ENCODE results near the gene BTBD10. TPM values are rescaled to one million over a fixed set of nuclear protein-coding genes. Genes with fewer than 3 reads are reported as not detected.
"Not testable (repeated sequence)": the region's sequence is repeated elsewhere in the genome, so short reads cannot be mapped to it uniquely, and the experiment has no call there.

Gene BTBD10
- total RNA-seq, 4 donors from 2014 or later = 26.9 to 36.6 (median 35.3) TPM

DNA sequence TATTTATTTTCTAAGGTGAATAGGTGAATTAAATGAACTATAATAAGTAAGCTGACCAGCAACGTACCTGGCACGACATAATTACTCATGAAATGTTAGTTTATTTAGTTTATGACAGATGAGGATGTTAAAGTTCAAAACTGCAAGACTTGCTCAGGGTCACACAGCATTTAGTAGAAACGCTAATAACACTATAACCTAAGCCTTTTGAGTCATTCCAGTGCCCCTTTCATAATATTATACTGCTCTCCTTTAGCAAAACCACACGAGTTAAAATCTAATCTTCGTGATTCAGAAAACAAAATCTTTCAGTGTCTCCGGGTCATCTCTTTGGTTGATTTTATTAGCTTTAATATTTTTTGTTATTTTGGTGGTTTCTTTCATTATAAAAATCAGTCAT lies 39.6 kb downstream of the BTBD10 start:
- no peak for DNase-seq
- Histone ChIP-seq H3K36me3 (no peaks in the 10 kb centered on the region), H3K9me3 (no peaks in the 10 kb centered on the region), H3K4me1 (no peaks in the 10 kb centered on the region), H3K27ac (no peak overlapping the region), H3K27me3 (no peaks in the 10 kb centered on the region), H3K4me3 (replicated peaks in 1 of 3) (no peak overlapping the region)
- WGBS, 2 donors = 93% methylated on average over 6 of the region's 6 CpGs
- TF ChIP-seq CTCF (IDR thresholded peaks at IDR 0.05) = no peak
- TF ChIP-seq POLR2A (IDR thresholded peaks at IDR 0.05) = no peak
- intact Hi-C loops (cut with DNase I) = no loop called here

DNA sequence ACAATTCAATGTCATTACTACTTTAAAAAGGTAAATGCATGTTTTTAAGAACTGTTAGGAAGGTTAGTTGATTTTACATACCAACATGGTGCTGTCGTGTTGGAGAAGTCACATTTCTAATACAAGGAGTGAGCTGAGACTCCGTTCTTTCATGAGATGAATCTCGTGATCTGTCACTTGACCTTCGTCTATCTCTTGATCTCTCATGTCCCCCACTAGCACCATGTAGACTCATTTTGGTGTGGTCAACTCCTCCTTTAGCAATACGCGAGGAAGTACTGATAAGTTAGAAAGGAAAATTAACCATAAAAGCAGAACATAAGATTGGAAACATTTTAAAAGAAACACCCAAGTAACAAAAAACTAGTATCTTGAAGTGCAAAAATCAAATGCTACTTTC lies 41.5 kb downstream of the BTBD10 start:
- TF ChIP-seq CTCF (IDR thresholded peaks at IDR 0.05) = no peak
- no peak for TF ChIP-seq POLR2A (IDR thresholded peaks at IDR 0.05)
- H3K27ac ChIP-seq = no peak overlapping the region
- whole genome bisulfite sequencing, 2 donors = 96 to 98% methylated on average over 6 of the region's 6 CpGs
- peaks cover 0 to 2% of the 10 kb centered on the region in 2 donors for H3K36me3 ChIP-seq
- no peaks in the 10 kb centered on the region for H3K9me3 ChIP-seq
- intact Hi-C loops (cut with DNase I) = no loop called here
- no peak for DNase-seq
- no peaks in the 10 kb centered on the region for H3K4me1 ChIP-seq
- H3K27me3 ChIP-seq = no peaks in the 10 kb centered on the region
- no peak overlapping the region for H3K4me3 ChIP-seq (replicated peaks in 1 of 3)

DNA sequence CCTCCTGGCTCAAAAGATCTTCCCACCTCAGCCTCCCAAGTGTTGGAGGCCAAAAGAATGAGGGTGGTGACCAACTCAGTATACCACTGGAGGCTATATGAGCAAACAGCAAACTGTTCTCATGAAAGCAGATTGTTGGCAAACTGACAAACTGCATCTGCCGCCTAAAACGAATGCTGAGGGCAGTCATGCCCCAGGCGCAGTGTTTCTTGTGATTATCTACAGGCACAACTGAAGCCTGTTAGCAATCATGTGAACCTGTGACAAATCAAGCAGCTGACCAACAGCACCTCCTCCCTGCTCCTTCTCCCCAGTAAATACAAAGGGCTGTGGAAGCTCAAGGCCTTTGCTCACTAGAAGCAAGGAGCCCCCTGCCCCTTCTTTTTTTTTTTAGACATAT lies 47.8 kb downstream of the BTBD10 start:
- Histone ChIP-seq H3K27me3 (no peaks in the 10 kb centered on the region), H3K36me3 (peaks cover 0 to 4% of the 10 kb centered on the region in 2 donors), H3K4me3 (replicated peaks in 1 of 3) (no peak overlapping the region), H3K4me1 (no peaks in the 10 kb centered on the region), H3K9me3 (no peaks in the 10 kb centered on the region), H3K27ac (no peak overlapping the region)
- DNase-seq = no peak
- intact Hi-C loops (cut with DNase I) = no loop called here
- WGBS, 2 donors = 86 to 88% methylated on average over 3 of the region's 3 CpGs
- TF ChIP-seq POLR2A (IDR thresholded peaks at IDR 0.05) = no peak
- no peak for TF ChIP-seq CTCF (IDR thresholded peaks at IDR 0.05)

DNA sequence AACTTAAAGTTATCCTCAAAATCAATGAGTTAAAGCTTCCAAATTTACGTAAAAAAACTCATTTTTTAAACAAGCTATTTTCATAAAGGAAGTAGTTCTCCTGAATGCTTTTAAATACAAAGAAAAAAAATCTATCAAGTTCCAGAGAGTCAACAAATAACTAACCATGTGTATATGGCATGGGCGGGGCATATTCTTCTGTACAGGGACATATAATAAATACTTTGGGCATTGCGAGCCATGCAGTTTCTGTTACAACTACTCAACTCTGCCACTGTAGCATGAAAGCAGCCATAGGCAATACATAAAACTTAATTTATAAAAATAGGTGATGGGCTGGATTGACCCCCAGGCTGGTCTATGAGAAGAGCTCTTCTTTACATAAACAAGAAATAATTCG lies 57.8 kb downstream of the BTBD10 start:
- Histone ChIP-seq H3K27ac (no peak overlapping the region), H3K36me3 (no peaks in the 10 kb centered on the region), H3K4me1 (no peaks in the 10 kb centered on the region), H3K4me3 (replicated peaks in 1 of 3) (no peak overlapping the region), H3K9me3 (no peaks in the 10 kb centered on the region), H3K27me3 (no peaks in the 10 kb centered on the region)
- DNase-seq = no peak
- intact Hi-C loops (cut with DNase I) = no loop called here
- WGBS, 2 donors = 96 to 98% methylated on average over 4 of the region's 4 CpGs
- TF ChIP-seq POLR2A (IDR thresholded peaks at IDR 0.05) = no peak
- no peak for TF ChIP-seq CTCF (IDR thresholded peaks at IDR 0.05)

GRCh38 chr11:13398335-13398734 lies 64.7 kb downstream of the BTBD10 start:
- H3K9me3 ChIP-seq; intact Hi-C loops (cut with DNase I); H3K4me3 ChIP-seq (replicated peaks in 1 of 3); H3K4me1 ChIP-seq; DNase-seq; H3K36me3 ChIP-seq; H3K27ac ChIP-seq; H3K27me3 ChIP-seq: not testable (repeated sequence)

- 96 to 100% methylated on average over 1 of the region's 1 CpG for WGBS, 2 donors
- H3K36me3 ChIP-seq = peaks cover 12 to 13% of the 10 kb centered on the region in 2 donors
- intact Hi-C loops (cut with DNase I) = no loop called here
- H3K27ac ChIP-seq = no peak overlapping the region
- TF ChIP-seq CTCF (IDR thresholded peaks at IDR 0.05) (no peak), POLR2A (IDR thresholded peaks at IDR 0.05) (no peak)
- H3K9me3 ChIP-seq = no peaks in the 10 kb centered on the region
- H3K4me1 ChIP-seq = no peaks in the 10 kb centered on the region
- no peaks in the 10 kb centered on the region for H3K27me3 ChIP-seq
- DNase-seq = no peak
- no peak overlapping the region for H3K4me3 ChIP-seq (replicated peaks in 1 of 3)
These were observed 71.8 kb downstream of the BTBD10 start for GRCh38 chr11:13391217-13391616.
